Thyroid gland (tissue), 4 donors: ENCODE results near the gene IFNA6. TPM values are rescaled to one million over a fixed set of nuclear protein-coding genes. Genes with fewer than 3 reads are reported as not detected.
A peak's percentile ranks its signal among the peaks of the same experiment; 100 is the strongest.
"Not testable (repeated sequence)": the region's sequence is repeated elsewhere in the genome, so short reads cannot be mapped to it uniquely, and the experiment has no call there.

Experiments used
- DNase-seq, 2 donors: peaks; one replicate each; pipeline ENCODE4 v3.0.0-alpha.2; 2019
- H3K27ac ChIP-seq, 3 donors: fragments of 200-600 bp; sonication (generic); 1 replicate in 2 of 3; 2 replicates in 1 of 3; pipeline ENCODE4 v1.5.1; 2016 to 2019; ENCODE audit warnings: mild to moderate bottlenecking in 1 of 3, moderate library complexity in 1 of 3
- H3K27me3 ChIP-seq: fragments of 200-600 bp; sonication (generic); one replicate; pipeline ENCODE4 v1.5.1; 2019
- H3K36me3 ChIP-seq, 2 donors: fragments of 200-600 bp; sonication (generic); one replicate each; pipeline ENCODE4 v1.5.1; 2016 to 2019
- H3K4me1 ChIP-seq, 2 donors: fragments of 200-600 bp; sonication (generic); one replicate each; pipeline ENCODE4 v1.5.1; 2017 to 2019
- H3K4me3 ChIP-seq, 3 donors: fragments of 200-600 bp; sonication (generic); replicated peaks in 1 of 3; 1 replicate in 2 of 3; 2 replicates in 1 of 3; pipeline ENCODE4 v1.5.1; 2016; ENCODE audit warnings: mild to moderate bottlenecking in 1 of 3
- H3K9me3 ChIP-seq: fragments of 200-600 bp; sonication (generic); one replicate; pipeline ENCODE4 v1.5.1; 2017
- CTCF ChIP-seq, 6 experiments: fragments of 200-600 bp in 3 of 6; fragments of 450-650 bp in 3 of 6; sonication (generic) in 3 of 6; IDR thresholded peaks; one replicate each; pipeline ENCODE4 v1.5.1; 2016 to 2019; ENCODE audit warnings: antibody characterized with exemption in 6 of 6, mild to moderate bottlenecking in 2 of 6, inconsistent platforms in 1 of 6, moderate library complexity in 1 of 6
- POLR2A ChIP-seq, 2 donors: fragments of 450-650 bp; IDR thresholded peaks; one replicate each; pipeline ENCODE4 v1.6.1; 2017; ENCODE audit warnings: antibody characterized with exemption in 2 of 2, mild to moderate bottlenecking in 2 of 2, moderate library complexity in 1 of 2
- WGBS, 2 donors: methylation state at CpG; one replicate each; pipeline ENCODE4 v1.1.5; 2017; 5-methylcytosine and 5-hydroxymethylcytosine counted together
- intact Hi-C: fragments of 100-400 bp; cut with DNase I; formaldehyde crosslinking; loops from one replicate; pipeline ENCODE4 v1.15.1; 2023
- total RNA-seq, 4 donors: library from RNA; depleted of rRNA; stranded (reverse); fragments of >200 nt; gene quantifications; one replicate each; pipeline ENCODE4 v1.2.3, GENCODE V29; 2016

IFNA6 gene
- total RNA-seq, 4 donors from 2014 or later = not detected

DNA sequence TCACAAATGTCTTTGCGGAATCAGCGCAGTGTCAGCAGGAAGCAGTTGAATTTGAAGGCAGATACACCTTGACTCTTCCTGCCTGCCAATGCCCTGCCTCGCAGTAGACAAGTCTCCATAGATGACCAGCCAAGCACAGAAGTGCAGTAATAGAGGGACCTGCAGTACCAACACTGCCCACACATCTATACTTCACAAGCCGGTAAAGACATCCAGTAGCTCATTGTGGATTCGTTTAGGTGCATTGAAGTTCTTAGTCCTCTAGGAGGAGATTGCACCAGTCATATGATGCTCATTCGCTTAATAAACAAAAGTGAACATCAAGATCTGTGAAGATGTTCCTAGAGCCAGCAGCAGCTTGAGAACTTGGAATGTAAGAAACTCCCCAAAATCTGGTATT lies 41.6 kb upstream of the IFNA6 start:
- Histone ChIP-seq H3K9me3 (no peaks in the 10 kb centered on the region), H3K4me1 (peaks cover 0 to 5% of the 10 kb centered on the region in 2 donors), H3K27ac (no peak overlapping the region), H3K4me3 (no peak overlapping the region), H3K36me3 (no peaks in the 10 kb centered on the region), H3K27me3 (peaks cover 13% of the 10 kb centered on the region)
- WGBS, 2 donors = 51 to 60% methylated on average over 6 of the region's 6 CpGs
- TF ChIP-seq POLR2A (IDR thresholded peaks at IDR 0.05) (no peak), CTCF (IDR thresholded peaks at IDR 0.05) (peak in 4 of 6 experiments; percentile 13 to 40 (median 31))
- DNase-seq = peak; percentile 8 to 26
- intact Hi-C loops = loop anchor here (10.0 kb wide), 1 partner anchor 137 kb away; no protein-coding TSS in a partner anchor

DNA sequence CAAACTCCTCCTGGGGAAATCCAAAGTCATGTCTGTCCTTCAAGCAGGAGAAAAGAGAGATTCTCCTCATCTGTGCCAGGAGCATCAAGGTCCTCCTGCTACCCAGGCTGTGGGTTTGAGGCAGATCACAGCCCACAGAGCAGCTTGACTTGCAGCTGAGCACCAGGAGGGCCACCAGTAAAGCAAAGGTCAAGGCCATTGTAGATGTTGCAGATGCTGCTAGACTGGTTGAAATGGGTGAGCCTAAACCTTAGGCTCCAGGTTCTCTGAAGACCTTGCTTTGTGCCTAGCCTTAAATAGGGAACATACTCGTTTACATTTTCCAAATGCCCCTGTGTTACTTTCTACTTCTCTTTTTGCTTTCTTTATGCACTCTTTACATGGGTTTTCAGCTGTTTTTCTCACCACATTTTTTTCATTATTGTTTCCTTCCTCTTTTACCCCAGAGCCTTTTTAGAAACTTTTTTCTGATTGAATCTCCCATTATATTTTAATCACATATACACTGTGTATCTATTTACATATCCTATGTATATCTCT lies 34.5 kb upstream of the IFNA6 start, which contains the start of gene IFNA2:
TSS of gene IFNA2 (minus strand) at position 268 of the 540 bp plus-strand sequence. CDS start at position 199, 69 bp downstream.
- no peaks in the 10 kb centered on the region for H3K4me1 ChIP-seq
- DNase-seq = no peak
- intact Hi-C loops = no loop called here
- 80 to 81% methylated on average over 1 of the region's 1 CpG for WGBS, 2 donors
- no peaks in the 10 kb centered on the region for H3K9me3 ChIP-seq
- no peaks in the 10 kb centered on the region for H3K36me3 ChIP-seq
- H3K27me3 ChIP-seq = peaks cover 6% of the 10 kb centered on the region
- no peak within 1 kb of the TSS for H3K27ac ChIP-seq
- no peak within 1 kb of the TSS for H3K4me3 ChIP-seq
- TF ChIP-seq CTCF (IDR thresholded peaks at IDR 0.05) (no peak), POLR2A (IDR thresholded peaks at IDR 0.05) (no peak)

DNA sequence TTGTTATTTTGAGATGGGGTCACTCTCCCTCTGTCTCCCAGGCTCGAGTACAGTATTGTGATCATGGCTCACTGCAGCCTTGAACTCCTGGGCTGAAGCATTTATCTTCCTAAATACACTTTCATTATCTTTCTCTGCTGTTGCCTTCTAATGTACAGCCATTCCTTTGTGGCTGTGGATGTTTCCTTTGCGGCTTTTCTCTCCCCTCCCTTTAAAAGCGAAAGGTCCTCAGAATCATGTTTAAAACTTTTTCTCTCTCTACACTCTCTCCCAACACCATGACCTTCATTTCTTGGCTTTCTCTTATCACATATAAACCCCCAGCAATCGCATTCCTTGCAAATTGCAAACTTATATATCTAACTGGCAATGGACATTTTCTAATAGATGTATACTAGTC lies 32.9 kb upstream of the IFNA6 start:
- 72 to 80% methylated on average over 4 of the region's 4 CpGs for WGBS, 2 donors
- Histone ChIP-seq H3K27me3 (peaks cover 6% of the 10 kb centered on the region), H3K9me3 (no peaks in the 10 kb centered on the region), H3K4me1 (no peaks in the 10 kb centered on the region), H3K27ac (no peak overlapping the region), H3K4me3 (no peak overlapping the region), H3K36me3 (no peaks in the 10 kb centered on the region)
- TF ChIP-seq POLR2A (IDR thresholded peaks at IDR 0.05) (no peak), CTCF (IDR thresholded peaks at IDR 0.05) (no peak)
- no peak for DNase-seq
- intact Hi-C loops = no loop called here

- DNase-seq = no peak
- no peaks in the 10 kb centered on the region for H3K9me3 ChIP-seq
- H3K4me1 ChIP-seq = no peaks in the 10 kb centered on the region
- WGBS, 2 donors = 54 to 56% methylated on average over 5 of the region's 5 CpGs
- H3K4me3 ChIP-seq = no peak overlapping the region
- TF ChIP-seq CTCF (IDR thresholded peaks at IDR 0.05) (no peak), POLR2A (IDR thresholded peaks at IDR 0.05) (no peak)
- intact Hi-C loops = no loop called here
- no peaks in the 10 kb centered on the region for H3K36me3 ChIP-seq
- no peak overlapping the region for H3K27ac ChIP-seq
- H3K27me3 ChIP-seq = no peaks in the 10 kb centered on the region
Observed at GRCh38 chr9:21381448-21382339, 31.0 kb upstream of the IFNA6 start.

- H3K27me3 ChIP-seq, H3K4me3 ChIP-seq, H3K4me1 ChIP-seq, intact Hi-C loops, H3K27ac ChIP-seq, H3K9me3 ChIP-seq, DNase-seq, H3K36me3 ChIP-seq: not testable (repeated sequence)
- 78% methylated on average over 4 of the region's 4 CpGs for WGBS, 2 donors
Observed at GRCh38 chr9:21371467-21371866, 20.8 kb upstream of the IFNA6 start.
